ENCODE results near the gene CACNA2D4. TPM values are rescaled to one million over a fixed set of nuclear protein-coding genes. Genes with fewer than 3 reads are reported as not detected.

The CACNA2D4 gene
- total and polyA plus RNA-seq, 2 donors (not counting 3 experiments of a cell fraction or from before 2014, with no cell fraction given), result 0.58 to 0.73 TPM

DNA sequence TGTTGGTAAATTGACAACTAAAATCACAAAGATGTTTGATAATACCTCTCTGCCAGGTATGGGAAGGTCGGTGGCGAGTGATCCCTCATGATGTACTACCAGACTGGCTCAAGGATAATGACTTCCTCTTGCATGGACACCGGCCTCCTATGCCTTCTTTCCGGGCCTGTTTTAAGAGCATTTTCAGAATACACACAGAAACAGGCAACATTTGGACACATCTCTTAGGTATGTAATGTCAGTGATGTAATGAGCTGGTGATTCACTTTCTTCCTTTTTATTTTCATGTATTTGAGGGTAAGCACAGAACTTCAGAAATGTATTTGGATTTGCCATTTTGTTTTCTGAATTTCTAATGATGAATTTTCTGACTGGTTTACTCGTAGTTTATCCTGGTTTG, 140.7 kb downstream of the CACNA2D4 start:
- peaks cover 0 to 12% of the 10 kb centered on the region in 2 experiments for H3K36me3 ChIP-seq (ENCODE audit: control insufficient read depth in 2 of 2, extremely low read depth in 1 of 2, insufficient read depth in 2 of 2, low read length in 2 of 2)
- FAIRE-seq (no peak), DNase-seq (ENCODE audit: low read depth, low spot score) (no peak)
- no peak overlapping the region for H3K9ac ChIP-seq (replicated peaks; ENCODE audit: extremely low read depth, insufficient read depth, low read length)
- no peak overlapping the region for H3K4me3 ChIP-seq (replicated peaks in 1 of 3; ENCODE audit: insufficient read depth in 1 of 3, low read depth in 1 of 3, low read length in 3 of 3)
- dilution Hi-C loops (cut with MboI; ENCODE audit: extremely low pct_ligation_motif_present, low sequenced_read_pairs), result no loop called here
- intact Hi-C loops (cut with micrococcal nuclease), result no loop called here
- H3K4me2 ChIP-seq (ENCODE audit: insufficient read depth, low read length), result no peak overlapping the region
- H3K4me1 ChIP-seq (ENCODE audit: control insufficient read depth, extremely low read depth, insufficient read depth, low read length), result peaks cover 9% of the 10 kb centered on the region
- H3K9me1 ChIP-seq (replicated peaks; ENCODE audit: control insufficient read depth, extremely low read depth, insufficient read depth, low read length), result no peaks in the 10 kb centered on the region
- ChIA-PET POLR2A (no interaction called here), CTCF (interaction anchor here (1.0 to 3.0 kb wide), 2 partner anchors 12 to 13 kb away, joined by 5 to 13 read pairs; no protein-coding TSS in a partner anchor)
- H4K20me1 ChIP-seq (replicated peaks; ENCODE audit: control insufficient read depth, extremely low read depth, insufficient read depth, low read length), result no peaks in the 10 kb centered on the region
- BruUV-seq (replicated peaks), result no TSS peak
- H3K27ac ChIP-seq (ENCODE audit: insufficient read depth, low read depth, low read length), result no peak overlapping the region
- TF ChIP-seq, protein P1, sequence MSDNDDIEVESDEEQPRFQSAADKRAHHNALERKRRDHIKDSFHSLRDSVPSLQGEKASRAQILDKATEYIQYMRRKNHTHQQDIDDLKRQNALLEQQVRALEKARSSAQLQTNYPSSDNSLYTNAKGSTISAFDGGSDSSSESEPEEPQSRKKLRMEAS (IDR thresholded peaks at IDR 0.05; ENCODE audit: insufficient read depth, insufficient read length), result no peak
- peaks cover 5% of the 10 kb centered on the region for H3K79me2 ChIP-seq (ENCODE audit: control insufficient read depth, insufficient read depth, low read length)
- H3K27me3 ChIP-seq (ENCODE audit: control insufficient read depth in 2 of 2, insufficient read depth in 2 of 2, low read length in 2 of 2), result no peaks in the 10 kb centered on the region
- H2AFZ ChIP-seq (ENCODE audit: low read depth, low read length), result no peak overlapping the region
- no peaks in the 10 kb centered on the region for H3K9me3 ChIP-seq (replicated peaks; ENCODE audit: control insufficient read depth, insufficient read depth, low read length)

DNA sequence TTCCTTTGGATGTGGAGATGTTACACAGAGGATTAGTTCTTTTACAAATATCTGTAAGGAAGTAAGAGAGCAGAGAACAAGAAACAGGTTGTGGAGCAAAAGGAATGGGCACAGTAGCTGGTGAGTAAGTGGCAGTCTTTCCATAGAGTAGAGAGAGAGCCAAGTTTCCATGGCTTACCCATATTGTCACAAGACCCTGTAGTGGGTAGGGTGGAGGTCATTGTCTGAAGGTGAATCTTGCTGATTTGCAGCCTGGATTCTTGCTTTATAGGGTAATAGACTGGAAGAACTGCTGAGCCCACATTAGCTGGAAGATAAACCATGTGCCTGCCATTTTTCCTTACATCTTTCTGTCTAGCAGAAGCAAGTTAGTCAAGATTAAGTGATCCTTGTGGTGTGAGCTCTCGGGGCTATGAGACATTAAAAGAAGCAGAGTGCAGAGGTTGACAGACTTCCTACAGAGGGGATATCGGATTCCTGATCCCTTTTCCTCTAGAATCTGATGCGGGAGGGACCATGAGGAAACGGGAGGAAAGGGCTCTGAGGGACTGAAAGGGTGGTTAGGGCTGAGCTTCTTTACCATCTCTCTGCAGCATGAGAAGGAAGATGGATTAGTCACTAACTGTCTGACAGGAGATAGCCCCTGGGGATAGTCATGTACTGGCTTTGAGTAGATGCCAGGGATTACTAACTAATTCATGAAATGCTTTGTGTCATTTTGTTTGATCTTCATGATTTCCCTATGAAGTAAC, 142.1 kb downstream of the CACNA2D4 start:
- ChIA-PET CTCF (interaction anchor here (1.1 to 3.0 kb wide), 3 partner anchors 10 to 123 kb away, joined by 3 to 13 read pairs (median 8); no protein-coding TSS in a partner anchor), POLR2A (no interaction called here)
- DNase-seq (ENCODE audit: low read depth, low spot score) (no peak), FAIRE-seq (no peak)
- H3K9me3 ChIP-seq (replicated peaks; ENCODE audit: control insufficient read depth, insufficient read depth, low read length), result no peaks in the 10 kb centered on the region
- intact Hi-C loops (cut with micrococcal nuclease), result no loop called here
- BruUV-seq (replicated peaks), result no TSS peak
- dilution Hi-C loops (cut with MboI; ENCODE audit: extremely low pct_ligation_motif_present, low sequenced_read_pairs), result no loop called here
- no peak overlapping the region for H3K4me3 ChIP-seq (replicated peaks in 1 of 3; ENCODE audit: insufficient read depth in 1 of 3, low read depth in 1 of 3, low read length in 3 of 3)
- H3K27me3 ChIP-seq (ENCODE audit: control insufficient read depth in 2 of 2, insufficient read depth in 2 of 2, low read length in 2 of 2), result no peaks in the 10 kb centered on the region
- no peak overlapping the region for H3K4me2 ChIP-seq (ENCODE audit: insufficient read depth, low read length)
- H2AFZ ChIP-seq (ENCODE audit: low read depth, low read length), result no peak overlapping the region
- no peak overlapping the region for H3K9ac ChIP-seq (replicated peaks; ENCODE audit: extremely low read depth, insufficient read depth, low read length)
- TF ChIP-seq FOS (IDR thresholded peaks at IDR 0.05; ENCODE audit: borderline replicate concordance, insufficient read depth, low read length) (no peak), EZH2 (IDR thresholded peaks at IDR 0.05; ENCODE audit: borderline replicate concordance, low read depth, low read length, severe bottlenecking) (no peak), GATA2 (IDR thresholded peaks at IDR 0.05; ENCODE audit: insufficient read depth, insufficient read length, low read depth, low read length) (no peak)
- peaks cover 0 to 9% of the 10 kb centered on the region in 2 experiments for H3K36me3 ChIP-seq (ENCODE audit: control insufficient read depth in 2 of 2, extremely low read depth in 1 of 2, insufficient read depth in 2 of 2, low read length in 2 of 2)
- peaks cover 9% of the 10 kb centered on the region for H3K4me1 ChIP-seq (ENCODE audit: control insufficient read depth, extremely low read depth, insufficient read depth, low read length)
- no peaks in the 10 kb centered on the region for H4K20me1 ChIP-seq (replicated peaks; ENCODE audit: control insufficient read depth, extremely low read depth, insufficient read depth, low read length)
- H3K79me2 ChIP-seq (ENCODE audit: control insufficient read depth, insufficient read depth, low read length), result peaks cover 7% of the 10 kb centered on the region
- no peak overlapping the region for H3K27ac ChIP-seq (ENCODE audit: insufficient read depth, low read depth, low read length)
- no peaks in the 10 kb centered on the region for H3K9me1 ChIP-seq (replicated peaks; ENCODE audit: control insufficient read depth, extremely low read depth, insufficient read depth, low read length)

All from endothelial cell of umbilical vein (primary cell).